NOMO-1 (cell line): Measurements from ENCODE around the gene NT5M.
"Not testable (repeated sequence)": the region's sequence is repeated elsewhere in the genome, so short reads cannot be mapped to it uniquely, and the experiment has no call there.

ENCODE experiments used
- DNase-seq, 2 experiments: peaks; one replicate each; lab custom pipeline; 2025; ENCODE audit not compliant: unreplicated experiment in 2 of 2; lab: John Stamatoyannopoulos, UW

NT5M gene

GRCh38 chr17:17303010-17303846, at the start of gene NT5M:
NT5M (plus strand) TSS chr17:17303373; CDS start chr17:17303551, 178 bp downstream.
- DNase-seq = peak; percentile 80 to 85

GRCh38 chr17:17253406-17253805, 49.8 kb upstream of the NT5M start:
- DNase-seq = no peak

GRCh38 chr17:17254036-17254435, 49.1 kb upstream of the NT5M start:
- no peak for DNase-seq

- not testable (repeated sequence) for DNase-seq
Measured at GRCh38 chr17:17255689-17256088, 47.5 kb upstream of the NT5M start.

GRCh38 chr17:17256316-17256715, 46.9 kb upstream of the NT5M start:
- DNase-seq = no peak

- DNase-seq = no peak
Measured at GRCh38 chr17:17258011-17258410, 45.2 kb upstream of the NT5M start.

- DNase-seq = no peak
Measured at GRCh38 chr17:17258998-17259397, 44.2 kb upstream of the NT5M start.

GRCh38 chr17:17264430-17264829, 38.7 kb upstream of the NT5M start:
- no peak for DNase-seq

- DNase-seq = no peak
Measured at GRCh38 chr17:17269926-17270773, 33.0 kb upstream of the NT5M start.

- DNase-seq = peak; percentile 51 to 84
Measured at GRCh38 chr17:17275971-17276370, 27.2 kb upstream of the NT5M start.

- not testable (repeated sequence) for DNase-seq
Measured at GRCh38 chr17:17277431-17277830, 25.7 kb upstream of the NT5M start.

- DNase-seq = peak in 1 of 2 experiments; percentile 10
Measured at GRCh38 chr17:17279316-17279715, 23.9 kb upstream of the NT5M start.

GRCh38 chr17:17280613-17281549, 22.3 kb upstream of the NT5M start, which contains the start of gene COPS3:
COPS3 (minus strand) TSS chr17:17281246; CDS start chr17:17281186, 60 bp downstream.
- peak; percentile 96 to 99 for DNase-seq

GRCh38 chr17:17285951-17286350, 17.2 kb upstream of the NT5M start:
- no peak for DNase-seq

- no peak for DNase-seq
Measured at GRCh38 chr17:17289086-17289485, 14.1 kb upstream of the NT5M start.

- no peak for DNase-seq
Measured at GRCh38 chr17:17289701-17290100, 13.5 kb upstream of the NT5M start.

GRCh38 chr17:17295141-17295540, 8.0 kb upstream of the NT5M start:
- DNase-seq = no peak

GRCh38 chr17:17297217-17297616, 6.0 kb upstream of the NT5M start:
- no peak for DNase-seq

GRCh38 chr17:17298108-17298507, 5.1 kb upstream of the NT5M start:
- DNase-seq = no peak
